A549 (cell line): Measurements from ENCODE around the gene ZNF429. TPM values are rescaled to one million over a fixed set of nuclear protein-coding genes. Genes with fewer than 3 reads are reported as not detected.

Experiments
- ATAC-seq, 2 experiments: fragments of 200-7000 bp in 1 of 2; fragments of >200 bp in 1 of 2; cut with Nextera tagmentation in 1 of 2; cut with Tn5 transposase in 1 of 2; 3 replicates each; pipeline versions ENCODE4 v1.8.0 to v1.9.1; 2018 to 2020; ENCODE audit warnings: mild to moderate bottlenecking in 1 of 2, moderate library complexity in 1 of 2
- CTCF ChIA-PET: fragments of 300-600 bp; sonication (Branson Sonifier 250); formaldehyde crosslinking; extraction: SDS; loops from one replicate; lab custom pipeline; 2021; ENCODE audit warnings: antibody characterized with exemption, inconsistent platforms; lab: Yijun Ruan, JAX
- POLR2A ChIA-PET: fragments of 350-600 bp; formaldehyde crosslinking; extraction: SDS; loops from one replicate; lab custom pipeline; 2021; ENCODE audit warnings: antibody characterized with exemption, inconsistent platforms; lab: Yijun Ruan, JAX
- DNase-seq, 2 experiments: peaks; one replicate each; pipeline versions ENCODE4 v3.0.0 to v3.0.0-alpha.2; 2011 to 2016; ENCODE audit warnings: low read depth in 1 of 2, low spot score in 1 of 2
- FAIRE-seq: peaks from 2 replicates; lab custom pipeline; 2011; peaks lifted over from hg19 to GRCh38; lab: Jason Lieb, UNC
- H3K27ac ChIP-seq, 2 experiments: fragments of >200 bp; sonication (Bioruptor Twin); formaldehyde crosslinking; 3 replicates each; pipeline ENCODE4 v1.5.1; 2016 to 2017
- H3K4me1 ChIP-seq: fragments of >200 bp; sonication (Bioruptor Twin); formaldehyde crosslinking; 3 replicates; pipeline ENCODE4 v1.6.1; 2016
- H3K4me2 ChIP-seq: fragments of >200 bp; sonication (Bioruptor Twin); formaldehyde crosslinking; 3 replicates; pipeline ENCODE4 v1.6.1; 2016
- H3K4me3 ChIP-seq: fragments of >200 bp; sonication (Bioruptor Twin); formaldehyde crosslinking; 3 replicates; pipeline ENCODE4 v1.5.1; 2016
- H3K9me3 ChIP-seq: fragments of >200 bp; sonication (Bioruptor Twin); formaldehyde crosslinking; 3 replicates; pipeline ENCODE4 v1.6.1; 2016
- ATOH8 ChIP-seq: fragments of 250-450 bp; sonication (Bioruptor Pico); IDR thresholded peaks from 2 replicates; pipeline ENCODE4 v1.5.0; 2020; ENCODE audit warnings: low read depth, mild to moderate bottlenecking, moderate library complexity
- BHLHE40 ChIP-seq: IDR thresholded peaks from 2 replicates; pipeline ENCODE4 v1.6.1; 2012; ENCODE audit warnings: low read depth, low read length, inconsistent platforms
- CBX8 ChIP-seq: fragments of 200-600 bp; sonication (generic); IDR thresholded peaks from 2 replicates; pipeline ENCODE4 v1.6.1; 2016
- CEBPB ChIP-seq, 2 experiments: fragments of >200 bp in 1 of 2; sonication (Bioruptor Twin) in 1 of 2; formaldehyde crosslinking in 1 of 2; IDR thresholded peaks; 2 replicates each; pipeline ENCODE4 v1.6.1; 2012 to 2016
- E2F6 ChIP-seq: IDR thresholded peaks from 2 replicates; pipeline ENCODE4 v1.6.1; 2012; ENCODE audit warnings: low read depth, borderline replicate concordance
- FOSL2 ChIP-seq, 2 experiments: fragments of 450-650 bp in 1 of 2; fragments of >200 bp in 1 of 2; sonication (Bioruptor Twin) in 1 of 2; formaldehyde crosslinking; IDR thresholded peaks; 2 replicates each; pipeline versions ENCODE4 v1.5.0 to v1.6.1; 2016 to 2020; ENCODE audit warnings: mild to moderate bottlenecking in 1 of 2, moderate library complexity in 1 of 2
- HDAC2 ChIP-seq: fragments of 200-600 bp; sonication (generic); IDR thresholded peaks from 2 replicates; pipeline ENCODE4 v1.6.1; 2016
- HMGXB4 ChIP-seq: fragments of 250-450 bp; sonication (Bioruptor Pico); IDR thresholded peaks from 2 replicates; pipeline ENCODE4 v1.5.0; 2021; ENCODE audit warnings: mild to moderate bottlenecking, moderate library complexity, borderline replicate concordance
- HOXB13 ChIP-seq: fragments of 250-450 bp; sonication (Bioruptor Pico); IDR thresholded peaks from 2 replicates; pipeline ENCODE4 v1.5.0; 2020; ENCODE audit warnings: low read depth, mild to moderate bottlenecking, moderate library complexity
- KDM1A ChIP-seq: fragments of 200-600 bp; sonication (generic); IDR thresholded peaks from 2 replicates; pipeline ENCODE4 v1.6.1; 2016; ENCODE audit warnings: low read depth, mild to moderate bottlenecking
- KDM5A ChIP-seq: fragments of 200-600 bp; sonication (generic); IDR thresholded peaks from 2 replicates; pipeline ENCODE4 v1.6.1; 2016; ENCODE audit warnings: antibody characterized with exemption, mild to moderate bottlenecking
- NPAS2 ChIP-seq: fragments of 250-450 bp; sonication (Bioruptor Pico); IDR thresholded peaks from 2 replicates; pipeline ENCODE4 v1.8.0; 2022; ENCODE audit warnings: mild to moderate bottlenecking, moderate library complexity, borderline replicate concordance
- POLR2A ChIP-seq: IDR thresholded peaks from 2 replicates; pipeline ENCODE4 v1.6.1; 2012; ENCODE audit warnings: mild to moderate bottlenecking, low read length
- POLR2AphosphoS2 ChIP-seq: conservative IDR thresholded peaks from 2 replicates; pipeline ENCODE4 v1.6.1; 2012; ENCODE audit warnings: low read length, improper control_type of control experiment, inconsistent platforms
- RARB ChIP-seq: fragments of 250-450 bp; sonication (Bioruptor Pico); IDR thresholded peaks from 2 replicates; pipeline ENCODE4 v1.8.0; 2021; ENCODE audit warnings: mild to moderate bottlenecking, moderate library complexity
- RFX5 ChIP-seq: fragments of 450-650 bp; IDR thresholded peaks from 2 replicates; pipeline ENCODE4 v1.7.1; 2014; ENCODE audit warnings: antibody characterized with exemption, mild to moderate bottlenecking, moderate library complexity
- SREBF2 ChIP-seq: fragments of 450-650 bp; IDR thresholded peaks from 2 replicates; pipeline ENCODE4 v1.6.1; 2014; ENCODE audit warnings: mild to moderate bottlenecking, moderate library complexity
- TP53 ChIP-seq: fragments of 250-450 bp; sonication (Bioruptor Pico); IDR thresholded peaks from 2 replicates; pipeline ENCODE4 v1.5.0; 2021; ENCODE audit warnings: mild to moderate bottlenecking, moderate library complexity
- ZNF302 ChIP-seq: fragments of 250-450 bp; sonication (Bioruptor Pico); IDR thresholded peaks from 2 replicates; pipeline ENCODE4 v1.9.0; 2021; ENCODE audit warnings: inconsistent platforms, mild to moderate bottlenecking, moderate library complexity
- WGBS: methylation state at CpG from one replicate; pipeline ENCODE4 v1.1.6; 2017; ENCODE audit errors: missing lambda C conversion rate; 5-methylcytosine and 5-hydroxymethylcytosine counted together
- polyA plus RNA-seq, 4 experiments: library from polyadenylated mRNA; depleted of rRNA in 3 of 4; stranded (reverse); fragments of >200 nt; fragmentation: RNase III in 1 of 4; extraction: RNeasy Plus Mini Kit Qiagen cat#74134 plus additional on column Dnase treatment in 1 of 4; gene quantifications; 2 replicates in 3 of 4; 3 replicates in 1 of 4; pipeline ENCODE4 v1.2.3, GENCODE V29; 2011 to 2017
- TF ChIP-seq, protein P1 (sequence below): fragments of 150-350 bp; IDR thresholded peaks from 2 replicates; pipeline ENCODE4 v1.6.1; 2014; ENCODE audit warnings: low read depth, mild to moderate bottlenecking, low read length
- TF ChIP-seq, protein P2 (sequence below): fragments of 450-650 bp; IDR thresholded peaks from 2 replicates; pipeline ENCODE4 v1.6.1; 2014; ENCODE audit warnings: antibody characterized with exemption
- TF ChIP-seq, protein P3 (sequence below): fragments of 200-600 bp; sonication (generic); IDR thresholded peaks from 2 replicates; pipeline ENCODE4 v1.6.1; 2016; ENCODE audit warnings: antibody characterized with exemption, mild to moderate bottlenecking, moderate library complexity

Gene ZNF429
- polyA plus RNA-seq, 2 of the 4 experiments (the other 2 are of a cell fraction): not detected

DNA sequence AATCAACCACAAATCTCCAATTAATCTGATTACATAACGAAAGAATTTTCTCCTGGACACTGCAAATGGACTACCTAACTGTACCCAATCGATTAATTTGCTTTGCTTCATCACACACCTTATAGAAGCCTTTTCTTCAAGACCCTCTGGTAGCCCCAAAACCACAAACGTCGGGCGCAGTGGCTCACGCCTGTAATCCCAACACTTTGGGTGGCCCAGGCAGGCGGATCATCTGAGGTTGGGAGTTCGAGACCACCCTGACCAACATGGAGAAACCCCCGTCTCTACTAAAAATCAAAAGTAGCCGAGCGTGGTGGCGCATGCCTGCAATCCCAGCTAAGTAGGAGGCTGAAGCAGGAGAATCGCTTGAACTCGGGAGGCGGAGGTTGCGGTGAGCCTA, 42.9 kb upstream of the ZNF429 start:
- FAIRE-seq (no peak), DNase-seq (no peak), ATAC-seq (no peak)
- Histone ChIP-seq H3K4me2 (no peak overlapping the region), H3K9me3 (no peaks in the 10 kb centered on the region; the same call in 2 of the 3 replicates), H3K27ac (no peak overlapping the region), H3K4me1 (no peaks in the 10 kb centered on the region), H3K4me3 (no peak overlapping the region)
- POLR2A ChIA-PET: no interaction called here
- WGBS: 59% methylated on average over 16 of the region's 16 CpGs
- TF ChIP-seq TP53 (CRISPR knock-in tag): no peak
- TF ChIP-seq, protein P1, sequence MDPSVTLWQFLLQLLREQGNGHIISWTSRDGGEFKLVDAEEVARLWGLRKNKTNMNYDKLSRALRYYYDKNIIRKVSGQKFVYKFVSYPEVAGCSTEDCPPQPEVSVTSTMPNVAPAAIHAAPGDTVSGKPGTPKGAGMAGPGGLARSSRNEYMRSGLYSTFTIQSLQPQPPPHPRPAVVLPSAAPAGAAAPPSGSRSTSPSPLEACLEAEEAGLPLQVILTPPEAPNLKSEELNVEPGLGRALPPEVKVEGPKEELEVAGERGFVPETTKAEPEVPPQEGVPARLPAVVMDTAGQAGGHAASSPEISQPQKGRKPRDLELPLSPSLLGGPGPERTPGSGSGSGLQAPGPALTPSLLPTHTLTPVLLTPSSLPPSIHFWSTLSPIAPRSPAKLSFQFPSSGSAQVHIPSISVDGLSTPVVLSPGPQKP: no peak
- no peak for TF ChIP-seq ATOH8 (CRISPR knock-in tag)
- CTCF ChIA-PET: no interaction called here

GRCh38 chr19:21463449-21464105, 41.8 kb upstream of the ZNF429 start:
- FAIRE-seq: no peak
- Histone ChIP-seq H3K4me2 (no peak overlapping the region), H3K9me3 (no peaks in the 10 kb centered on the region; the same call in 2 of the 3 replicates), H3K4me3 (no peak overlapping the region), H3K27ac (no peak overlapping the region), H3K4me1 (no peaks in the 10 kb centered on the region)
- no peak for TF ChIP-seq SREBF2
- TF ChIP-seq POLR2AphosphoS2: no peak
- TF ChIP-seq RFX5: no peak
- no peak for TF ChIP-seq HMGXB4
- no peak for TF ChIP-seq ZNF302 (CRISPR knock-in tag)
- TF ChIP-seq KDM5A: no peak
- TF ChIP-seq CBX8: no peak
- TF ChIP-seq BHLHE40: no peak
- no peak for TF ChIP-seq CEBPB (IDR thresholded peaks at IDR 0.05)
- no peak for TF ChIP-seq E2F6
- TF ChIP-seq KDM1A: no peak
- TF ChIP-seq ATOH8 (CRISPR knock-in tag): no peak
- TF ChIP-seq RARB (CRISPR knock-in tag): no peak
- no peak for TF ChIP-seq NPAS2 (CRISPR knock-in tag)
- ChIA-PET CTCF (no interaction called here), POLR2A (no interaction called here)
- ATAC-seq: no peak
- no peak for DNase-seq
- WGBS: 37% methylated on average over 13 of the region's 38 CpGs

DNA sequence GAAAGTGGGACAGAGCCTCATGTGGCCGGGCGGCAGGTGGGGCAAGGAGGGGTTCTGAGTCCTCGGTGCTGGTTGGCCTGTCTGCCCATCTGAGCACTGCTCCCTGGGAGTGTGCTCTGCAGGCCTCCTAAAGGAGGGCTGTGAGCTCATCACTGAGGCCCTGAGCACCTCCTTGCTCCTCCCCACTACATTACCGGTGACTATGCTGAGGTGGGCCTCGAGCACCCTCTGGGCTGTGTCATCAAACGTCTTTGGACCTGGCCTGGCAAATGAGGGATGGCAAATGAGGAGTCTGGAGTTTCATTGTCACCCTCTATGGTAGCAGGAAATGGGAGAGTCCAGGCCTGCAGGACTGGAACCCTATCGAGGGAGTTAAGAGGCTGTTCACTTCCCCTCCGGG, 38.8 kb upstream of the ZNF429 start:
- ChIA-PET CTCF (no interaction called here), POLR2A (no interaction called here)
- 14% methylated on average over 3 of the region's 8 CpGs for WGBS
- Histone ChIP-seq H3K4me3 (no peak overlapping the region), H3K27ac (no peak overlapping the region), H3K9me3 (no peaks in the 10 kb centered on the region), H3K4me2 (no peak overlapping the region), H3K4me1 (no peaks in the 10 kb centered on the region)
- DNase-seq (no peak), ATAC-seq (no peak), FAIRE-seq (no peak)
- TF ChIP-seq, protein P2, sequence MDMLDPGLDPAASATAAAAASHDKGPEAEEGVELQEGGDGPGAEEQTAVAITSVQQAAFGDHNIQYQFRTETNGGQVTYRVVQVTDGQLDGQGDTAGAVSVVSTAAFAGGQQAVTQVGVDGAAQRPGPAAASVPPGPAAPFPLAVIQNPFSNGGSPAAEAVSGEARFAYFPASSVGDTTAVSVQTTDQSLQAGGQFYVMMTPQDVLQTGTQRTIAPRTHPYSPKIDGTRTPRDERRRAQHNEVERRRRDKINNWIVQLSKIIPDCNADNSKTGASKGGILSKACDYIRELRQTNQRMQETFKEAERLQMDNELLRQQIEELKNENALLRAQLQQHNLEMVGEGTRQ: no peak
- TF ChIP-seq, protein P3, sequence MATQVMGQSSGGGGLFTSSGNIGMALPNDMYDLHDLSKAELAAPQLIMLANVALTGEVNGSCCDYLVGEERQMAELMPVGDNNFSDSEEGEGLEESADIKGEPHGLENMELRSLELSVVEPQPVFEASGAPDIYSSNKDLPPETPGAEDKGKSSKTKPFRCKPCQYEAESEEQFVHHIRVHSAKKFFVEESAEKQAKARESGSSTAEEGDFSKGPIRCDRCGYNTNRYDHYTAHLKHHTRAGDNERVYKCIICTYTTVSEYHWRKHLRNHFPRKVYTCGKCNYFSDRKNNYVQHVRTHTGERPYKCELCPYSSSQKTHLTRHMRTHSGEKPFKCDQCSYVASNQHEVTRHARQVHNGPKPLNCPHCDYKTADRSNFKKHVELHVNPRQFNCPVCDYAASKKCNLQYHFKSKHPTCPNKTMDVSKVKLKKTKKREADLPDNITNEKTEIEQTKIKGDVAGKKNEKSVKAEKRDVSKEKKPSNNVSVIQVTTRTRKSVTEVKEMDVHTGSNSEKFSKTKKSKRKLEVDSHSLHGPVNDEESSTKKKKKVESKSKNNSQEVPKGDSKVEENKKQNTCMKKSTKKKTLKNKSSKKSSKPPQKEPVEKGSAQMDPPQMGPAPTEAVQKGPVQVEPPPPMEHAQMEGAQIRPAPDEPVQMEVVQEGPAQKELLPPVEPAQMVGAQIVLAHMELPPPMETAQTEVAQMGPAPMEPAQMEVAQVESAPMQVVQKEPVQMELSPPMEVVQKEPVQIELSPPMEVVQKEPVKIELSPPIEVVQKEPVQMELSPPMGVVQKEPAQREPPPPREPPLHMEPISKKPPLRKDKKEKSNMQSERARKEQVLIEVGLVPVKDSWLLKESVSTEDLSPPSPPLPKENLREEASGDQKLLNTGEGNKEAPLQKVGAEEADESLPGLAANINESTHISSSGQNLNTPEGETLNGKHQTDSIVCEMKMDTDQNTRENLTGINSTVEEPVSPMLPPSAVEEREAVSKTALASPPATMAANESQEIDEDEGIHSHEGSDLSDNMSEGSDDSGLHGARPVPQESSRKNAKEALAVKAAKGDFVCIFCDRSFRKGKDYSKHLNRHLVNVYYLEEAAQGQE: no peak
- TF ChIP-seq FOSL2 (IDR thresholded peaks at IDR 0.05): no peak
- no peak for TF ChIP-seq FOSL2 (CRISPR knock-in tag; IDR thresholded peaks at IDR 0.05)
- TF ChIP-seq HMGXB4: no peak
- no peak for TF ChIP-seq POLR2A
- no peak for TF ChIP-seq RARB (CRISPR knock-in tag)
- TF ChIP-seq HOXB13 (CRISPR knock-in tag): no peak
- TF ChIP-seq HDAC2: no peak
